Colonic mucosa (tissue), 4 donors: ENCODE results near the gene CHST8. TPM values are rescaled to one million over a fixed set of nuclear protein-coding genes. Genes with fewer than 3 reads are reported as not detected.

Experiments used
- DNase-seq: peaks from one replicate; pipeline ENCODE4 v3.0.0-alpha.2; 2020
- H3K27ac ChIP-seq: fragments of 200-600 bp; one replicate; pipeline ENCODE4 v1.8.0; 2021
- H3K27me3 ChIP-seq: fragments of 200-600 bp; one replicate; pipeline ENCODE4 v1.8.0; 2021
- H3K36me3 ChIP-seq: fragments of 200-600 bp; one replicate; pipeline ENCODE4 v1.8.0; 2021
- H3K4me1 ChIP-seq: fragments of 200-600 bp; one replicate; pipeline ENCODE4 v1.8.0; 2021; ENCODE audit warnings: mild to moderate bottlenecking
- H3K4me3 ChIP-seq: fragments of 200-600 bp; one replicate; pipeline ENCODE4 v1.8.0; 2021
- H3K9ac ChIP-seq, 2 donors: one replicate each; pipeline ENCODE4 v1.7.0; 2013; ENCODE audit warnings: control low read depth in 2 of 2, low read depth in 2 of 2, low read length in 2 of 2
- H3K9me3 ChIP-seq: fragments of 200-600 bp; one replicate; pipeline ENCODE4 v1.8.0; 2021
- CTCF ChIP-seq: fragments of 200-600 bp; IDR thresholded peaks from one replicate; pipeline ENCODE4 v1.8.0; 2022; ENCODE audit warnings: antibody characterized with exemption, mild to moderate bottlenecking
- intact Hi-C: fragments of 100-400 bp; cut with DNase I; formaldehyde crosslinking; loops from one replicate; pipeline ENCODE4 v1.14.1; 2022
- total RNA-seq, 2 donors: library from RNA; stranded (reverse); fragmentation: NEBNext Ultra II Directional in 1 of 2; extraction: Animal tissue kit (Norgen Biotek cat#: 25700) in 1 of 2; gene quantifications; one replicate each; pipeline ENCODE4 v1.2.1, GENCODE V29; 2021
- donor health status: healthy.
- donor health status: DM: no; HTN: no; CAD: no.
- donor health status: DM: no; HTN: no; CAD: no.

Gene CHST8
- total RNA-seq, 2 donors from 2014 or later = not detected

GRCh38 chr19:33763633-33764371, 142.0 kb downstream of the CHST8 start:
- DNase-seq = no peak
- Histone ChIP-seq H3K4me3 (no peak overlapping the region), H3K36me3 (no peaks in the 10 kb centered on the region), H3K9me3 (no peaks in the 10 kb centered on the region), H3K27ac (no peak overlapping the region), H3K4me1 (no peaks in the 10 kb centered on the region), H3K9ac (no peak overlapping the region), H3K27me3 (no peaks in the 10 kb centered on the region)
- no peak for TF ChIP-seq CTCF
- intact Hi-C loops = no loop called here

DNA sequence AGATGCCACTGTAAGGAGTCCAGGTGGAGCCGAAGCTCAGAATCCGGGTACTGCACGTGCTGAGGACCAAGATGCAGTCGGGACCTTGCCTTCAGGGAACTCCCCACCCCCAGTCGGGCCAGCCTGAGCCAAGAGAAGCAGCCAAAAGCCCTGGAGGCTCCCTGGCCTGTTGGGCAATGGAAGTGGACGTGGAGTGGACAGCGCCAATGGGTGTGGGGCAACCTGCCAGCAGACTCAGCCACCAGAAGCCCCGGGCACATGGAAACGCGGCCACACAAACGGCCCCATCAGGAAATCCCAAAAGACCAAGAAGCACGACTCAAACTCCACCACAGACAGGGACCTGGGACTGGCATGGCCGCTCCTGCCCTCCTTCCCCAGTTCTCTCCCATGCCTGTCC, 144.9 kb downstream of the CHST8 start:
- Histone ChIP-seq H3K36me3 (no peaks in the 10 kb centered on the region), H3K9ac (no peak overlapping the region), H3K4me3 (no peak overlapping the region), H3K9me3 (no peaks in the 10 kb centered on the region), H3K27ac (no peak overlapping the region), H3K27me3 (no peaks in the 10 kb centered on the region), H3K4me1 (no peaks in the 10 kb centered on the region)
- no peak for DNase-seq
- no peak for TF ChIP-seq CTCF
- intact Hi-C loops = no loop called here

GRCh38 chr19:33767898-33768413, 146.2 kb downstream of the CHST8 start:
- intact Hi-C loops = no loop called here
- no peaks in the 10 kb centered on the region for H3K4me1 ChIP-seq
- DNase-seq = no peak

GRCh38 chr19:33769208-33769607, 147.5 kb downstream of the CHST8 start:
- no peak overlapping the region for H3K4me3 ChIP-seq
- H3K4me1 ChIP-seq = no peaks in the 10 kb centered on the region
- H3K27me3 ChIP-seq = no peaks in the 10 kb centered on the region
- no peaks in the 10 kb centered on the region for H3K9me3 ChIP-seq
- DNase-seq = no peak
- no peak overlapping the region for H3K27ac ChIP-seq
- no peak for TF ChIP-seq CTCF
- no peak overlapping the region for H3K9ac ChIP-seq
- intact Hi-C loops = no loop called here
- no peaks in the 10 kb centered on the region for H3K36me3 ChIP-seq

More at GRCh38 chr19:33767898-33768413, 146.2 kb downstream of the CHST8 start:
- TF ChIP-seq CTCF = no peak
- H3K27ac ChIP-seq = no peak overlapping the region
- no peaks in the 10 kb centered on the region for H3K9me3 ChIP-seq
- no peaks in the 10 kb centered on the region for H3K36me3 ChIP-seq
- H3K9ac ChIP-seq = no peak overlapping the region
- no peaks in the 10 kb centered on the region for H3K27me3 ChIP-seq
- no peak overlapping the region for H3K4me3 ChIP-seq

DNA sequence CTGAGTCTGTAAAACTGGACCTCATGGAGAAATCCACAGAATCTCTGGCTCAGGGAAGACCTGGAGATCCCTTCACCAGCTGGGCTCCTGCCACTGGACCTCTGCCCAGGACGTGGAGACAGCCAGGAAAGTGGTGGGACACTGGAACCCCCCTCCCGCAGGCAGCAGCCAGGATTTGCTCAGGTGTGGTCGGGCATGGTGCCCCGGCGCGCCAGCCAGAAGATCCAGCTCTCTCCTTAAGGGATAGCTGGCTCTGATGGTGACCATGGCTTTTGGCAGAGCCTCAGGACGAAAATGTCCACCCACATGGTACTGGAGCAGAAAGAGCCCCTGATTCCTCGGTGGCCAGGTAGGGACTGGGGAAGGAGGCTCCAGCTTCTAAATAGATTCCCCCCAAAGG, 148.4 kb downstream of the CHST8 start:
- no peaks in the 10 kb centered on the region for H3K9me3 ChIP-seq
- no peaks in the 10 kb centered on the region for H3K36me3 ChIP-seq
- no peak overlapping the region for H3K27ac ChIP-seq
- DNase-seq = no peak
- H3K4me1 ChIP-seq = no peaks in the 10 kb centered on the region
- H3K27me3 ChIP-seq = no peaks in the 10 kb centered on the region
- no peak overlapping the region for H3K9ac ChIP-seq
- H3K4me3 ChIP-seq = no peak overlapping the region
- no peak for TF ChIP-seq CTCF
- intact Hi-C loops = loop anchor here (2.0 to 5.0 kb wide), 2 partner anchors 339 to 533 kb away; no protein-coding TSS in a partner anchor
